Osteocyte (in vitro differentiated cells): ENCODE results near the gene CEACAM21. TPM values are rescaled to one million over a fixed set of nuclear protein-coding genes. Genes with fewer than 3 reads are reported as not detected.

ENCODE experiments used
- DNase-seq: peaks from one replicate; pipeline ENCODE4 v3.0.0; 2021; ENCODE audit warnings: mixed read lengths; ENCODE audit not compliant: unreplicated experiment; ENCODE audit errors: extremely low spot score
- H3K27ac Mint-ChIP-seq: one replicate; pipeline ENCODE4 v1.8.0; 2021; ENCODE audit warnings: mild to moderate bottlenecking, mixed read lengths; ENCODE audit not compliant: unreplicated experiment
- H3K27me3 Mint-ChIP-seq: one replicate; pipeline ENCODE4 v1.8.0; 2021; ENCODE audit warnings: mixed read lengths; ENCODE audit not compliant: unreplicated experiment
- H3K36me3 Mint-ChIP-seq: one replicate; pipeline ENCODE4 v1.8.0; 2021; ENCODE audit warnings: mixed read lengths; ENCODE audit not compliant: unreplicated experiment
- H3K4me1 Mint-ChIP-seq: one replicate; pipeline ENCODE4 v1.8.0; 2021; ENCODE audit warnings: mixed read lengths; ENCODE audit not compliant: unreplicated experiment
- H3K4me3 Mint-ChIP-seq: one replicate; pipeline ENCODE4 v1.8.0; 2021; ENCODE audit warnings: mild to moderate bottlenecking, moderate library complexity, mixed read lengths; ENCODE audit not compliant: unreplicated experiment
- H3K9me3 Mint-ChIP-seq: one replicate; pipeline ENCODE4 v1.8.0; 2021; ENCODE audit warnings: mixed read lengths; ENCODE audit not compliant: unreplicated experiment
- CTCF ChIP-seq: fragments of 200-600 bp; sonication (generic); IDR thresholded peaks from 2 replicates; pipeline ENCODE4 v1.5.0; 2021; ENCODE audit warnings: antibody characterized with exemption, mild to moderate bottlenecking, moderate library complexity
- total RNA-seq: library from RNA; stranded (reverse); gene quantifications from 2 replicates; pipeline ENCODE4 v1.2.1, GENCODE V29; 2021

The CEACAM21 gene
- total RNA-seq, 1 donor from 2014 or later: not detected

DNA sequence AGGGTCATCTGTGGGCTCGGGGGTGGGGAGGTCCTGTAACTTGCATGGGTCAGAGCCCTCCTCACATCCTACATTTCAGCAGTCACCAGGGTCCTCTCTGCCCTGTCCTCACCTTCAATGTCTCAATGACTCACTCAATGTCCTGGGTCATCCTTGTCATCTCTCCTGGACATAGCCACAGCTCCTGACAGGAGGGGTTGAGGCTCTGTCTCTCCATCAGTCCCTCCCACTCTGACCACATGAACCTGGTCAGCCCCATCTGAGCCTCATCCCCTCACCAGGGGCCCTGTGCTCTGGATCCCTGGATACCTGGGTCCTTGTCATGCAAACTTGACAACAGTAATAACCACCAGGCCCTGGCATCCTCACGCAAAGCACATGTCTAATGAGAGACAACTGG, 13.4 kb downstream of the CEACAM21 start:
- Mint-ChIP-seq H3K27ac (no peak overlapping the region), H3K4me1 (no peaks in the 10 kb centered on the region), H3K27me3 (no peaks in the 10 kb centered on the region), H3K9me3 (peaks cover 3% of the 10 kb centered on the region), H3K4me3 (no peak overlapping the region), H3K36me3 (no peaks in the 10 kb centered on the region)
- no peak for DNase-seq
- TF ChIP-seq CTCF: no peak

- Mint-ChIP-seq H3K4me1 (no peaks in the 10 kb centered on the region), H3K27me3 (no peaks in the 10 kb centered on the region), H3K9me3 (peaks cover 3% of the 10 kb centered on the region), H3K27ac (no peak overlapping the region), H3K36me3 (no peaks in the 10 kb centered on the region), H3K4me3 (no peak overlapping the region)
- DNase-seq: peak; percentile 11
- no peak for TF ChIP-seq CTCF
Observed at GRCh38 chr19:41590936-41591335, 15.0 kb downstream of the CEACAM21 start.

- H3K9me3 Mint-ChIP-seq: peaks cover 3% of the 10 kb centered on the region
- H3K27me3 Mint-ChIP-seq: no peaks in the 10 kb centered on the region
- H3K27ac Mint-ChIP-seq: no peak overlapping the region
Observed at GRCh38 chr19:41591951-41592562, 16.1 kb downstream of the CEACAM21 start.

GRCh38 chr19:41595258-41595889, 19.4 kb downstream of the CEACAM21 start:
- Mint-ChIP-seq H3K27ac (no peak overlapping the region), H3K9me3 (peaks cover 2% of the 10 kb centered on the region), H3K4me3 (no peak overlapping the region), H3K36me3 (no peaks in the 10 kb centered on the region), H3K27me3 (peaks cover 5% of the 10 kb centered on the region), H3K4me1 (no peaks in the 10 kb centered on the region)
- peak; percentile 32 for DNase-seq
- TF ChIP-seq CTCF: peak; percentile 61

More at GRCh38 chr19:41591951-41592562, 16.1 kb downstream of the CEACAM21 start:
- TF ChIP-seq CTCF: no peak
- Mint-ChIP-seq H3K36me3 (no peaks in the 10 kb centered on the region), H3K4me1 (no peaks in the 10 kb centered on the region), H3K4me3 (no peak overlapping the region)
- DNase-seq: peak; percentile 66

DNA sequence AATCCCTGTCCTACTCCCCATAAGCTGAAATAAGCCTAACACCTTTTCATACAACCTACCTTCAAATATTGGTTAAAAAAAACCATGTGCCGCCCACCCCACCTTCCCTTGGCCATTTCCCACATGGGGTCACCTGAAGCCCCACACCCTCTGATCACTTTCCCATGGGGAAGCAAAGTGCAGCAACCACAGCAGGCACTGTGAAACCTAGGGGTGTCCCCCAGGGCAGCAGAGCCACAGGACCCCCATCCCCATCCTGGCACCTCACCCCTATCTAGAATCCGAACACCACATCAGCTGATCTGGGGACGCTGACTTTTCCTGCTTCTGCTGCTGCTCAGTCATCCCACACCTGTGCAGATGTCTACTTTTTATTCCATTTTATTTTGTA, 19.9 kb downstream of the CEACAM21 start:
- Mint-ChIP-seq H3K27me3 (peaks cover 7% of the 10 kb centered on the region), H3K4me1 (no peaks in the 10 kb centered on the region), H3K36me3 (no peaks in the 10 kb centered on the region), H3K4me3 (no peak overlapping the region), H3K9me3 (no peaks in the 10 kb centered on the region), H3K27ac (no peak overlapping the region)
- TF ChIP-seq CTCF: no peak
- peak; percentile 73 for DNase-seq
